ENCODE results near the gene CACNA1D. TPM values are rescaled to one million over a fixed set of nuclear protein-coding genes. Genes with fewer than 3 reads are reported as not detected.

Gene CACNA1D
- total and polyA plus RNA-seq, 2 donors from 2014 or later, result 3.7 to 35.7 TPM

GRCh38 chr3:53534676-53535400 lies 40.4 kb downstream of the CACNA1D start:
- intact Hi-C loops (cut with DNase I), result no loop called here
- TF ChIP-seq CTCF (IDR thresholded peaks at IDR 0.05; ENCODE audit: borderline replicate concordance, extremely low read depth, insufficient read depth), result no peak
- no peak overlapping the region for H3K27ac ChIP-seq (ENCODE audit: low read depth in 2 of 2, low read length in 2 of 2)
- H3K27me3 ChIP-seq (ENCODE audit: control insufficient read depth, insufficient read depth, low read length), result no peaks in the 10 kb centered on the region
- no peak overlapping the region for H3K4me3 ChIP-seq (ENCODE audit: low read length in 3 of 3)
- no peaks in the 10 kb centered on the region for H3K9me3 ChIP-seq (ENCODE audit: control insufficient read depth in 2 of 3, insufficient read depth in 1 of 3, low read length in 3 of 3)
- no peak overlapping the region for H3K9ac ChIP-seq (ENCODE audit: low read length in 3 of 3)
- H3K36me3 ChIP-seq (ENCODE audit: control insufficient read depth in 2 of 3, insufficient read depth in 3 of 3, low read length in 3 of 3), result no peaks in the 10 kb centered on the region
- DNase-seq (peak in 4 of 5 donors; percentile 75 to 82 (median 78)), FAIRE-seq (no peak)
- H3K4me1 ChIP-seq (ENCODE audit: control insufficient read depth in 2 of 3, insufficient read depth in 2 of 3, low read depth in 1 of 3, low read length in 3 of 3), result peaks cover 0 to 5% (median 0%) of the 10 kb centered on the region in 3 donors

- TF ChIP-seq CTCF (IDR thresholded peaks at IDR 0.05; ENCODE audit: borderline replicate concordance, extremely low read depth, insufficient read depth), result no peak
- Histone ChIP-seq H3K9ac (ENCODE audit: low read length in 3 of 3) (no peak overlapping the region), H3K27ac (ENCODE audit: low read depth in 2 of 2, low read length in 2 of 2) (no peak overlapping the region), H3K36me3 (ENCODE audit: control insufficient read depth in 2 of 3, insufficient read depth in 3 of 3, low read length in 3 of 3) (no peaks in the 10 kb centered on the region), H3K27me3 (ENCODE audit: control insufficient read depth, insufficient read depth, low read length) (no peaks in the 10 kb centered on the region), H3K4me1 (ENCODE audit: control insufficient read depth in 2 of 3, insufficient read depth in 2 of 3, low read depth in 1 of 3, low read length in 3 of 3) (peaks cover 0 to 5% (median 0%) of the 10 kb centered on the region in 3 donors), H3K9me3 (ENCODE audit: control insufficient read depth in 2 of 3, insufficient read depth in 1 of 3, low read length in 3 of 3) (no peaks in the 10 kb centered on the region), H3K4me3 (ENCODE audit: low read length in 3 of 3) (no peak overlapping the region)
- FAIRE-seq, result no peak
- DNase-seq, result peak in 1 of 5 donors; percentile 65
- intact Hi-C loops (cut with DNase I), result no loop called here
Observed at GRCh38 chr3:53536282-53536681, 41.9 kb downstream of the CACNA1D start.

- H3K36me3 ChIP-seq (ENCODE audit: control insufficient read depth in 2 of 3, insufficient read depth in 3 of 3, low read length in 3 of 3), result no peaks in the 10 kb centered on the region
- H3K9me3 ChIP-seq (ENCODE audit: control insufficient read depth in 2 of 3, insufficient read depth in 1 of 3, low read length in 3 of 3), result no peaks in the 10 kb centered on the region
- DNase-seq (no peak), FAIRE-seq (no peak)
- no peak overlapping the region for H3K4me3 ChIP-seq (ENCODE audit: low read length in 3 of 3)
- H3K27ac ChIP-seq (ENCODE audit: low read depth in 2 of 2, low read length in 2 of 2), result no peak overlapping the region
- TF ChIP-seq CTCF (IDR thresholded peaks at IDR 0.05; ENCODE audit: borderline replicate concordance, extremely low read depth, insufficient read depth), result no peak
- intact Hi-C loops (cut with DNase I), result no loop called here
- no peaks in the 10 kb centered on the region for H3K27me3 ChIP-seq (ENCODE audit: control insufficient read depth, insufficient read depth, low read length)
- no peak overlapping the region for H3K9ac ChIP-seq (ENCODE audit: low read length in 3 of 3)
- peaks cover 0 to 4% (median 0%) of the 10 kb centered on the region in 3 donors for H3K4me1 ChIP-seq (ENCODE audit: control insufficient read depth in 2 of 3, insufficient read depth in 2 of 3, low read depth in 1 of 3, low read length in 3 of 3)
Observed at GRCh38 chr3:53544357-53544756, 49.9 kb downstream of the CACNA1D start.

All from kidney (tissue), 14 donors.